SK-N-SH treated with all-trans-retinoic acid at 6 μM for 48 hours (cell line): ENCODE data around the gene GRIFIN.

Source experiments
- ARNTL ChIP-seq: fragments of 450-650 bp; formaldehyde crosslinking; IDR thresholded peaks from 2 replicates; pipeline ENCODE4 v1.5.0; 2020; ENCODE audit warnings: low read depth, mild to moderate bottlenecking, moderate library complexity, borderline replicate concordance
- CSDC2 ChIP-seq: fragments of 250-450 bp; sonication (Bioruptor Pico); IDR thresholded peaks from 2 replicates; pipeline ENCODE4 v1.5.0; 2020; ENCODE audit warnings: mild to moderate bottlenecking, moderate library complexity
- GLIS3 ChIP-seq: fragments of 250-450 bp; sonication (Bioruptor Pico); IDR thresholded peaks from 2 replicates; pipeline ENCODE4 v1.5.0; 2020; ENCODE audit warnings: mild to moderate bottlenecking, moderate library complexity
- ISL1 ChIP-seq: fragments of 250-450 bp; sonication (Bioruptor Pico); IDR thresholded peaks from 2 replicates; pipeline ENCODE4 v2.1.2; 2022; ENCODE audit warnings: mild to moderate bottlenecking, moderate library complexity
- RARB ChIP-seq: fragments of 250-450 bp; sonication (Bioruptor Pico); IDR thresholded peaks from 2 replicates; pipeline ENCODE4 v1.8.0; 2021; ENCODE audit warnings: mild to moderate bottlenecking, moderate library complexity
- SNAI2 ChIP-seq: fragments of 250-450 bp; sonication (Bioruptor Pico); IDR thresholded peaks from 2 replicates; pipeline ENCODE4 v1.5.0; 2020; ENCODE audit warnings: mild to moderate bottlenecking, moderate library complexity
- TCF4 ChIP-seq: fragments of 250-450 bp; sonication (Bioruptor Pico); IDR thresholded peaks from 2 replicates; pipeline ENCODE4 v1.8.0; 2021; ENCODE audit warnings: mild to moderate bottlenecking, moderate library complexity, borderline replicate concordance
- ZC3H10 ChIP-seq: fragments of 250-450 bp; sonication (Bioruptor Pico); IDR thresholded peaks from 2 replicates; pipeline ENCODE4 v1.5.1; 2021; ENCODE audit warnings: mild to moderate bottlenecking, moderate library complexity
- ZFP3 ChIP-seq: fragments of 250-450 bp; sonication (Bioruptor Pico); IDR thresholded peaks from 2 replicates; pipeline ENCODE4 v1.5.0; 2020; ENCODE audit warnings: mild to moderate bottlenecking, moderate library complexity
- ZNF565 ChIP-seq: fragments of 450-650 bp; formaldehyde crosslinking; conservative IDR thresholded peaks from 2 replicates; pipeline ENCODE4 v1.5.0; 2020; ENCODE audit warnings: low read depth, mild to moderate bottlenecking, moderate library complexity
- TF ChIP-seq, protein P1 (sequence below): fragments of 250-450 bp; sonication (Bioruptor Pico); IDR thresholded peaks from 2 replicates; pipeline ENCODE4 v1.8.0; 2020; ENCODE audit warnings: mild to moderate bottlenecking, moderate library complexity, borderline replicate concordance
- TF ChIP-seq, protein P2 (sequence below): fragments of 250-450 bp; sonication (Bioruptor Pico); IDR thresholded peaks from 2 replicates; pipeline ENCODE4 v1.5.0; 2020; ENCODE audit warnings: mild to moderate bottlenecking, moderate library complexity
- TF ChIP-seq, protein P3 (sequence below): fragments of 250-450 bp; sonication (Bioruptor Pico); IDR thresholded peaks from 2 replicates; pipeline ENCODE4 v1.8.0; 2021; ENCODE audit warnings: low read depth, mild to moderate bottlenecking, moderate library complexity, borderline replicate concordance
- TF ChIP-seq, protein P4 (sequence below): fragments of 250-450 bp; sonication (Bioruptor Pico); IDR thresholded peaks from 2 replicates; pipeline ENCODE4 v1.5.1; 2021; ENCODE audit warnings: mild to moderate bottlenecking, moderate library complexity

DNA sequence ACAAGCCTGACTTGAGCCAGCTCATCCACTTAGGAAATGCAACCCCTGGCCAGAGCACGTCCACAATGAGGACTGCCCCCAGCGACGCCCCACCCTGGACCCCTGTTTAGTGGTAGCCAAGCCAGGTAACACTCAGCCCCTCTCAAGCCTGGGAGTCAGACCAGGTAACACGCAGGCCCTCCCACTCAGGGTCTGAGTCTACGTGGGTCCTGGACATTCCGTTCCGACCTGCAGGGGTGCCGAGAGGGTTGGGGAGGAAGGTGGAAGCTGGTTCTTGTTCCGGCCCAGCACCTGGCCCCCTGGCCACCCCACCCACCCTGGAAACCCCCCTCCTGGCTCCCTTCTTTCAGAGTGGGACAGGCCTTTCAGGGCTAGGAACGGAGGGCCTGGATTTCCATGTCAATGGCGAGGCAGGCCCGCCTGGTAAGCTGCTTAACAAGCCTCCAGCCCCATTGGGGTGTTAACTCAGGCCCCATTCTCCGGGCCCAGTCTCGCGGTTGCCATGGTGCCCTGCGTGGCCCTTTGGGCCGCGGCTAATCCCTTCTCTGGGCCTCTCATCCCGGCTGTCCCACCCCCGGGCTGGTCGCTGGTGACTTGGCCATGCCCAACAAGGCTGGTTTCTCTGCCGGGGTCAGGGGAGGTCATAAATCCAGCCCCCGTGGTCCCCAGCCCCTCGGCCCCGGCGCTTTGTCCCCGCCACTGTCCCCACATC is 23.7 kb upstream of the GRIFIN start:
- TF ChIP-seq RARB (CRISPR knock-in tag), result no peak
- TF ChIP-seq CSDC2 (CRISPR knock-in tag), result no peak
- TF ChIP-seq, protein P1, sequence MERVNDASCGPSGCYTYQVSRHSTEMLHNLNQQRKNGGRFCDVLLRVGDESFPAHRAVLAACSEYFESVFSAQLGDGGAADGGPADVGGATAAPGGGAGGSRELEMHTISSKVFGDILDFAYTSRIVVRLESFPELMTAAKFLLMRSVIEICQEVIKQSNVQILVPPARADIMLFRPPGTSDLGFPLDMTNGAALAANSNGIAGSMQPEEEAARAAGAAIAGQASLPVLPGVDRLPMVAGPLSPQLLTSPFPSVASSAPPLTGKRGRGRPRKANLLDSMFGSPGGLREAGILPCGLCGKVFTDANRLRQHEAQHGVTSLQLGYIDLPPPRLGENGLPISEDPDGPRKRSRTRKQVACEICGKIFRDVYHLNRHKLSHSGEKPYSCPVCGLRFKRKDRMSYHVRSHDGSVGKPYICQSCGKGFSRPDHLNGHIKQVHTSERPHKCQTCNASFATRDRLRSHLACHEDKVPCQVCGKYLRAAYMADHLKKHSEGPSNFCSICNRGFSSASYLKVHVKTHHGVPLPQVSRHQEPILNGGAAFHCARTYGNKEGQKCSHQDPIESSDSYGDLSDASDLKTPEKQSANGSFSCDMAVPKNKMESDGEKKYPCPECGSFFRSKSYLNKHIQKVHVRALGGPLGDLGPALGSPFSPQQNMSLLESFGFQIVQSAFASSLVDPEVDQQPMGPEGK (CRISPR knock-in tag), result no peak
- no peak for TF ChIP-seq GLIS3
- TF ChIP-seq, protein P2, sequence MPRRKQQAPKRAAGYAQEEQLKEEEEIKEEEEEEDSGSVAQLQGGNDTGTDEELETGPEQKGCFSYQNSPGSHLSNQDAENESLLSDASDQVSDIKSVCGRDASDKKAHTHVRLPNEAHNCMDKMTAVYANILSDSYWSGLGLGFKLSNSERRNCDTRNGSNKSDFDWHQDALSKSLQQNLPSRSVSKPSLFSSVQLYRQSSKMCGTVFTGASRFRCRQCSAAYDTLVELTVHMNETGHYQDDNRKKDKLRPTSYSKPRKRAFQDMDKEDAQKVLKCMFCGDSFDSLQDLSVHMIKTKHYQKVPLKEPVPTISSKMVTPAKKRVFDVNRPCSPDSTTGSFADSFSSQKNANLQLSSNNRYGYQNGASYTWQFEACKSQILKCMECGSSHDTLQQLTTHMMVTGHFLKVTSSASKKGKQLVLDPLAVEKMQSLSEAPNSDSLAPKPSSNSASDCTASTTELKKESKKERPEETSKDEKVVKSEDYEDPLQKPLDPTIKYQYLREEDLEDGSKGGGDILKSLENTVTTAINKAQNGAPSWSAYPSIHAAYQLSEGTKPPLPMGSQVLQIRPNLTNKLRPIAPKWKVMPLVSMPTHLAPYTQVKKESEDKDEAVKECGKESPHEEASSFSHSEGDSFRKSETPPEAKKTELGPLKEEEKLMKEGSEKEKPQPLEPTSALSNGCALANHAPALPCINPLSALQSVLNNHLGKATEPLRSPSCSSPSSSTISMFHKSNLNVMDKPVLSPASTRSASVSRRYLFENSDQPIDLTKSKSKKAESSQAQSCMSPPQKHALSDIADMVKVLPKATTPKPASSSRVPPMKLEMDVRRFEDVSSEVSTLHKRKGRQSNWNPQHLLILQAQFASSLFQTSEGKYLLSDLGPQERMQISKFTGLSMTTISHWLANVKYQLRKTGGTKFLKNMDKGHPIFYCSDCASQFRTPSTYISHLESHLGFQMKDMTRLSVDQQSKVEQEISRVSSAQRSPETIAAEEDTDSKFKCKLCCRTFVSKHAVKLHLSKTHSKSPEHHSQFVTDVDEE, result no peak
- no peak for TF ChIP-seq ZFP3 (CRISPR knock-in tag)
- no peak for TF ChIP-seq TCF4 (CRISPR knock-in tag)
- TF ChIP-seq ISL1 (CRISPR knock-in tag), result no peak
- TF ChIP-seq ZNF565 (CRISPR knock-in tag), result no peak
- TF ChIP-seq SNAI2 (CRISPR knock-in tag), result no peak
- no peak for TF ChIP-seq ARNTL (CRISPR knock-in tag)
- no peak for TF ChIP-seq ZC3H10 (CRISPR knock-in tag)
- TF ChIP-seq, protein P3, sequence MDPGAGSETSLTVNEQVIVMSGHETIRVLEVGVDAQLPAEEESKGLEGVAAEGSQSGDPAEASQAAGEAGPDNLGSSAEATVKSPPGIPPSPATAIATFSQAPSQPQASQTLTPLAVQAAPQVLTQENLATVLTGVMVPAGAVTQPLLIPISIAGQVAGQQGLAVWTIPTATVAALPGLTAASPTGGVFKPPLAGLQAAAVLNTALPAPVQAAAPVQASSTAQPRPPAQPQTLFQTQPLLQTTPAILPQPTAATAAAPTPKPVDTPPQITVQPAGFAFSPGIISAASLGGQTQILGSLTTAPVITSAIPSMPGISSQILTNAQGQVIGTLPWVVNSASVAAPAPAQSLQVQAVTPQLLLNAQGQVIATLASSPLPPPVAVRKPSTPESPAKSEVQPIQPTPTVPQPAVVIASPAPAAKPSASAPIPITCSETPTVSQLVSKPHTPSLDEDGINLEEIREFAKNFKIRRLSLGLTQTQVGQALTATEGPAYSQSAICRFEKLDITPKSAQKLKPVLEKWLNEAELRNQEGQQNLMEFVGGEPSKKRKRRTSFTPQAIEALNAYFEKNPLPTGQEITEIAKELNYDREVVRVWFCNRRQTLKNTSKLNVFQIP, result no peak
- TF ChIP-seq, protein P4, sequence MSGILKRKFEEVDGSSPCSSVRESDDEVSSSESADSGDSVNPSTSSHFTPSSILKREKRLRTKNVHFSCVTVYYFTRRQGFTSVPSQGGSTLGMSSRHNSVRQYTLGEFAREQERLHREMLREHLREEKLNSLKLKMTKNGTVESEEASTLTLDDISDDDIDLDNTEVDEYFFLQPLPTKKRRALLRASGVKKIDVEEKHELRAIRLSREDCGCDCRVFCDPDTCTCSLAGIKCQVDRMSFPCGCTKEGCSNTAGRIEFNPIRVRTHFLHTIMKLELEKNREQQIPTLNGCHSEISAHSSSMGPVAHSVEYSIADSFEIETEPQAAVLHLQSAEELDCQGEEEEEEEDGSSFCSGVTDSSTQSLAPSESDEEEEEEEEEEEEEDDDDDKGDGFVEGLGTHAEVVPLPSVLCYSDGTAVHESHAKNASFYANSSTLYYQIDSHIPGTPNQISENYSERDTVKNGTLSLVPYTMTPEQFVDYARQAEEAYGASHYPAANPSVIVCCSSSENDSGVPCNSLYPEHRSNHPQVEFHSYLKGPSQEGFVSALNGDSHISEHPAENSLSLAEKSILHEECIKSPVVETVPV (CRISPR knock-in tag), result no peak
